GM18873 (cell line): ENCODE results near the gene CDH1.
A peak's percentile ranks its signal among the peaks of the same experiment; 100 is the strongest.

Experiments
- ATAC-seq: cut with Tn5 transposase; IDR thresholded peaks from one replicate; pipeline ENCODE4 v1.9.1; 2021; ENCODE audit warnings: mild to moderate bottlenecking, moderate library complexity, moderate number of reproducible peaks; ENCODE audit not compliant: unreplicated experiment, low FRiP score

CDH1 gene

GRCh38 chr16:68731637-68732036 lies 5.5 kb upstream of the CDH1 start:
- ATAC-seq = no peak

- no peak for ATAC-seq
These were observed 4.9 kb upstream of the CDH1 start for GRCh38 chr16:68732042-68732680.

- ATAC-seq = no peak
These were observed 4.2 kb upstream of the CDH1 start for GRCh38 chr16:68732741-68733399.

- ATAC-seq = no peak
These were observed 3.5 kb upstream of the CDH1 start for GRCh38 chr16:68733570-68733969.

GRCh38 chr16:68734782-68735181 lies 2.3 kb upstream of the CDH1 start:
- no peak for ATAC-seq

GRCh38 chr16:68736561-68736960 lies 531 bp upstream of the CDH1 start:
- no peak for ATAC-seq

- ATAC-seq = no peak
These were observed 888 bp downstream of the CDH1 start for GRCh38 chr16:68737730-68738629.

- no peak for ATAC-seq
These were observed 3.0 kb downstream of the CDH1 start for GRCh38 chr16:68739964-68740627.

- ATAC-seq = no peak
These were observed 3.7 kb downstream of the CDH1 start for GRCh38 chr16:68740628-68741346.

- ATAC-seq = no peak
These were observed 6.6 kb downstream of the CDH1 start for GRCh38 chr16:68743664-68744063.

GRCh38 chr16:68744744-68745280 lies 7.7 kb downstream of the CDH1 start:
- no peak for ATAC-seq

- no peak for ATAC-seq
These were observed 9.9 kb downstream of the CDH1 start for GRCh38 chr16:68746951-68747350.

- ATAC-seq = no peak
These were observed 12.3 kb downstream of the CDH1 start for GRCh38 chr16:68749432-68749831.

GRCh38 chr16:68750193-68750695 lies 13.2 kb downstream of the CDH1 start:
- ATAC-seq = no peak

GRCh38 chr16:68751160-68751559 lies 14.1 kb downstream of the CDH1 start:
- ATAC-seq = no peak

- no peak for ATAC-seq
These were observed 15.5 kb downstream of the CDH1 start for GRCh38 chr16:68752602-68753001.

- no peak for ATAC-seq
These were observed 17.1 kb downstream of the CDH1 start for GRCh38 chr16:68754084-68754792.

- ATAC-seq = peak; percentile 60
These were observed 19.3 kb downstream of the CDH1 start for GRCh38 chr16:68756239-68756915.

GRCh38 chr16:68757625-68757935 lies 20.5 kb downstream of the CDH1 start:
- ATAC-seq = no peak
